Left lung (tissue), 10 donors: ENCODE data around the gene HDHD3. TPM values are rescaled to one million over a fixed set of nuclear protein-coding genes. Genes with fewer than 3 reads are reported as not detected.

ENCODE experiments used
- ATAC-seq: fragments of 200-7000 bp; cut with Tn5 transposase; one replicate; pipeline ENCODE4 v1.9.1; 2020; ENCODE audit warnings: moderate library complexity
- DNase-seq, 4 donors: peaks; one replicate each; pipeline ENCODE4 v3.0.0-alpha.2; 2013 to 2020
- H3K27ac ChIP-seq, 2 donors: fragments of 200-600 bp; sonication (generic) in 1 of 2; one replicate each; pipeline versions ENCODE4 v1.5.0 to v1.8.0; 2020 to 2021
- H3K27me3 ChIP-seq, 2 donors: fragments of 200-600 bp; sonication (generic) in 1 of 2; one replicate each; pipeline versions ENCODE4 v1.5.0 to v1.8.0; 2020 to 2021
- H3K36me3 ChIP-seq, 2 donors: fragments of 200-600 bp; sonication (generic) in 1 of 2; one replicate each; pipeline versions ENCODE4 v1.5.0 to v1.8.0; 2020 to 2021
- H3K4me1 ChIP-seq, 2 donors: fragments of 200-600 bp; one replicate each; pipeline ENCODE4 v1.8.0; 2021
- H3K4me3 ChIP-seq, 2 donors: fragments of 200-600 bp; sonication (generic) in 1 of 2; one replicate each; pipeline versions ENCODE4 v1.5.0 to v1.8.0; 2020 to 2021; ENCODE audit warnings: mild to moderate bottlenecking in 1 of 2
- H3K9me3 ChIP-seq, 2 donors: fragments of 200-600 bp; sonication (generic) in 1 of 2; one replicate each; pipeline versions ENCODE4 v1.5.0 to v1.8.0; 2020 to 2021
- intact Hi-C, 2 donors: fragments of 100-400 bp; cut with DNase I; formaldehyde crosslinking; loops; one replicate each; pipeline versions ENCODE4 v1.11.2 to v1.14.2; 2022
- polyA plus RNA-seq, 6 donors: library from polyadenylated mRNA; unstranded; fragments of 120-200 nt; gene quantifications; one replicate each; pipeline ENCODE4 v1.2.1, GENCODE V29; 2013; ENCODE audit not compliant: insufficient read length in 6 of 6
- total RNA-seq, 2 donors: library from RNA; stranded (reverse); fragmentation: NEBNext Ultra II Directional; extraction: Animal tissue kit (Norgen Biotek cat#: 25700); gene quantifications; one replicate each; pipeline ENCODE4 v1.2.1, GENCODE V29; 2021
- TF ChIP-seq, protein P1 (sequence below), 2 donors: fragments of 200-600 bp; sonication (generic) in 1 of 2; IDR thresholded peaks; one replicate each; pipeline versions ENCODE4 v1.5.0 to v1.8.0; 2021; ENCODE audit warnings: antibody characterized with exemption in 2 of 2
- donor health status: DM: no; HTN: yes; CAD: no.
- donor health status: DM: no; HTN: no; CAD: no.

HDHD3 gene
- total and polyA plus RNA-seq, 8 donors = 12.3 to 19.9 (median 14.9) TPM

DNA sequence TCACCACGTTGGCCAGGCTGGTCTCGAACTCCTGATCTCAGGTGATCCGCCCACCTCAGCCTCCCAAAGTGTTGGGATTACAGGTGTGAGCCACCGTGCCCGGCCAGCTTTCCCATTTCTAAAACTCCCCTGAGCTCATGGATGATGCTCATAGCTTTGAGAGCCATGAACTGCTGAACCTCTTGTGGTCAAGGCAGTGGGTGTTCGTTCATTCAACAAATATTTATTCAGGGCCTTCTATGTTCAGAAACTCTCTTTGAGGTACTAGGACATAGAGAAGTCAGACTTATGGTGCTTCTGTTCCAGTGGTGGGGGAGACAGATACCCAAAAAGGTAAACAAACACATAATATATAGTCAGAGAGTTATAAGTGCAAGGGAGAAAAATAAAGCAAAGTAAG, 24.8 kb downstream of the HDHD3 start:
- no peaks in the 10 kb centered on the region for H3K36me3 ChIP-seq
- ATAC-seq (no peak), DNase-seq (no peak)
- intact Hi-C loops = no loop called here
- peaks cover 12 to 34% of the 10 kb centered on the region in 2 donors for H3K27me3 ChIP-seq
- H3K27ac ChIP-seq = no peak overlapping the region
- no peak overlapping the region for H3K4me3 ChIP-seq
- TF ChIP-seq, protein P1, sequence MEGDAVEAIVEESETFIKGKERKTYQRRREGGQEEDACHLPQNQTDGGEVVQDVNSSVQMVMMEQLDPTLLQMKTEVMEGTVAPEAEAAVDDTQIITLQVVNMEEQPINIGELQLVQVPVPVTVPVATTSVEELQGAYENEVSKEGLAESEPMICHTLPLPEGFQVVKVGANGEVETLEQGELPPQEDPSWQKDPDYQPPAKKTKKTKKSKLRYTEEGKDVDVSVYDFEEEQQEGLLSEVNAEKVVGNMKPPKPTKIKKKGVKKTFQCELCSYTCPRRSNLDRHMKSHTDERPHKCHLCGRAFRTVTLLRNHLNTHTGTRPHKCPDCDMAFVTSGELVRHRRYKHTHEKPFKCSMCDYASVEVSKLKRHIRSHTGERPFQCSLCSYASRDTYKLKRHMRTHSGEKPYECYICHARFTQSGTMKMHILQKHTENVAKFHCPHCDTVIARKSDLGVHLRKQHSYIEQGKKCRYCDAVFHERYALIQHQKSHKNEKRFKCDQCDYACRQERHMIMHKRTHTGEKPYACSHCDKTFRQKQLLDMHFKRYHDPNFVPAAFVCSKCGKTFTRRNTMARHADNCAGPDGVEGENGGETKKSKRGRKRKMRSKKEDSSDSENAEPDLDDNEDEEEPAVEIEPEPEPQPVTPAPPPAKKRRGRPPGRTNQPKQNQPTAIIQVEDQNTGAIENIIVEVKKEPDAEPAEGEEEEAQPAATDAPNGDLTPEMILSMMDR (IDR thresholded peaks at IDR 0.05) = no peak
- H3K9me3 ChIP-seq = no peaks in the 10 kb centered on the region
- H3K4me1 ChIP-seq = peaks cover 6 to 24% of the 10 kb centered on the region in 2 donors

DNA sequence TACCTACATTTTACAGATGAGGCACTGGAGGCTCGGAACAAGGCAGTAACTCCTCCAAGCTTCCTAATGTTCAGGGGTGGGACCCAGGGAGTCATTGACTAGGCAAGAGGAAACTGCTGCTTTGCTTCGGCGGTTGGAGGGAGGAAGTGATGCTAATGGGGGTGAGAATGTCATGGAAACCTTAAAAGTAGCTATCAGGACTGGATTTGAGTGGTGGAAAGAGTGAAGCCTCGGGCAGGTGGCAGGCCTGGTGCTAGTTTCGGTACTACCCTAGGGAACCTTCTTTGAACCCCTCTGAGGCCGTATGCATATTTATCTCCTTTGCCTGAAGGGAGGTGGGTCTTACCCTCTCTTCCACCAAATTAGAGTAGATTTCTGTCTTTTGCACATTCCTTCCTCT, 25.8 kb downstream of the HDHD3 start:
- H3K27me3 ChIP-seq = peaks cover 12 to 34% of the 10 kb centered on the region in 2 donors
- H3K4me3 ChIP-seq = no peak overlapping the region
- no peak overlapping the region for H3K27ac ChIP-seq
- no peak for DNase-seq
- TF ChIP-seq, protein P1 (IDR thresholded peaks at IDR 0.05) = no peak
- H3K36me3 ChIP-seq = no peaks in the 10 kb centered on the region
- peaks cover 6 to 24% of the 10 kb centered on the region in 2 donors for H3K4me1 ChIP-seq
- H3K9me3 ChIP-seq = no peaks in the 10 kb centered on the region
- ATAC-seq = no peak
- intact Hi-C loops = no loop called here

DNA sequence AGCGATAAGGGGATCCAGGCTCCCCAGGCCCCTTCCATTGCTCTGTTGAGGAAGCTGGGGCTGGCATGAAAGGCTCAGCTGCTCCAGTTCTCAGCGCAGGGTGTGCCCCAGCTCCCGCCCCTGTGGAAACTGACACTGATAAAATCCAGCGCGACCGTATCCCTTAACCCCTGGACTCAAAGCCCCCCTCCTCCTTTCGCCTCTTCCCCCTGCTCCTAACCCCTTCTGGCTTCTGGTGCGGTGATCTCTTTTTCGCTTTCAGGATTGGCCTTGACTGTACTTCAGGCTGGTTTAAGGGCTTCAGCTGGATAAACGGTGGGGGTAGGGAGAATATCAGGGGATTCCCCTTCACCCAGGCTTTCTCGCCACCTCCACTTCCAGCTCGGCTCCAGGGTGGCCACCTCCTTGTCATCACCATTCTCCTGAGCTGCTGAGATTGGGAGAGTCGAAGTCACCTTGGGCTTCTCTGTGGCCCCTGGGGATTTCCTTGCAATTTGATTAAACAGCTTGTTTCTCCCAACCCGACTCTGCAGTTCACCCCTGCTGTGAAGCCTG, 26.6 kb downstream of the HDHD3 start:
- Histone ChIP-seq H3K4me3 (peak overlapping the region; percentile 42 to 53), H3K27ac (no peak overlapping the region), H3K27me3 (peaks cover 12 to 34% of the 10 kb centered on the region in 2 donors), H3K36me3 (no peaks in the 10 kb centered on the region), H3K4me1 (peaks cover 6 to 24% of the 10 kb centered on the region in 2 donors), H3K9me3 (no peaks in the 10 kb centered on the region)
- TF ChIP-seq, protein P1 (IDR thresholded peaks at IDR 0.05) = no peak
- intact Hi-C loops = no loop called here
- ATAC-seq = peak; percentile 55
- DNase-seq = no peak

DNA sequence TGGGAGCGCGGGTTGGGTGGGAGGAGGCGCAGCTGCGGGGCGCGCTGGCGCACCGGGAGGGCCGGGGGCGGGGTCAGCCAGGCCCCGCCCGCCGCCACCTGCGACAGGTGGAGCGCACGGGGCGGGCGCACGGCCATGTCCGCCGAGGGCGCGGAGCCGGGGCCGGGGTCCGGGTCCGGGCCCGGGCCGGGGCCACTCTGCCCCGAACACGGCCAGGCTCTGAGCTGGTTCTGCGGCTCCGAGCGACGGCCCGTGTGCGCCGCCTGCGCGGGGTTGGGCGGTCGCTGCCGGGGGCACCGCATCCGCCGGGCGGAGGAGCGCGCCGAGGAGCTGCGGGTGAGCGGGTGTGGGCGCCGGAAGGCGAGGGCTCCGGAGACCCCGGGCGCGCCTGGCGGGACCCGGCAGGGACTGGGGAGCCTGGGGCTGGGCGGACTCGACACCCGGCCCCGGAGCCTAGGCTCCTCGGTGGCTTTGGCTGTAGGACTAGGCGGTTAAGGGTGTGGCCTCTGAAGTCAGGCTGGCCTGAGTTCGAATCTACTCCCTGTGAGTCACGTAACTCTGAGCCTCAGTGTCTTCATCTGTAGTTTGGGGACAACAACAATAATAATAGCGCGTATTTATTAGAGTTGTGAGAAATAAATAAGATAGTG, 27.2 kb downstream of the HDHD3 start, which contains the start of gene BSPRY:
BSPRY (plus strand) TSS at position 97 of the 650 bp plus-strand sequence; CDS start at position 136, 39 bp downstream.
- Histone ChIP-seq H3K4me3 (peak within 1 kb of the TSS; percentile 42 to 53), H3K27me3 (peaks cover 12 to 34% of the 10 kb centered on the region in 2 donors), H3K27ac (peak within 1 kb of the TSS; percentile 19 to 23), H3K4me1 (peaks cover 6 to 24% of the 10 kb centered on the region in 2 donors), H3K36me3 (no peaks in the 10 kb centered on the region), H3K9me3 (no peaks in the 10 kb centered on the region)
- DNase-seq (peak in 2 of 4 donors; percentile 40 to 81), ATAC-seq (peak; percentile 91)
- intact Hi-C loops = no loop called here
- TF ChIP-seq, protein P1 (IDR thresholded peaks at IDR 0.05) = no peak

DNA sequence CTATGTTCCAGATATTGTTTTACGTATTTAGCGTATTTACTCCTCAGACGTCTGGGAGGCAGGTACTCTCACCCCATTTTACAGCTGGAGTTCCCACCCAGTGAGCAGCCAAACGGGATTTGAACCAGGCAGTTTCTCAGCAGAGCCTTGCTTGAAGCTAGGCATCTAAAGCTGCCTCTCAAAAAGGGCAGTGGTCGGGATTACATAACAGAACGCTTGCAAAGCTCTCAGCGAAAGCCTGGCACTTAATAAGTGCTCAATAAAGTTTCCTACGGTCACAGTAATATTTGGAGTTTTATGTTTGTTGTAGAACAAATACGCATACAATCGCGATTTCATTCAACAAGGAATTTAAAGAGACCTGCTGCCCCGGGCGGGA, 27.7 kb downstream of the HDHD3 start:
- TF ChIP-seq, protein P1 (IDR thresholded peaks at IDR 0.05) = no peak
- peak overlapping the region in 1 of 2 donors; percentile 53 for H3K4me3 ChIP-seq
- H3K27ac ChIP-seq = peak overlapping the region in 1 of 2 donors; percentile 19
- no peaks in the 10 kb centered on the region for H3K36me3 ChIP-seq
- intact Hi-C loops = no loop called here
- H3K27me3 ChIP-seq = peaks cover 12 to 34% of the 10 kb centered on the region in 2 donors
- no peaks in the 10 kb centered on the region for H3K9me3 ChIP-seq
- ATAC-seq = peak; percentile 17
- peaks cover 9 to 24% of the 10 kb centered on the region in 2 donors for H3K4me1 ChIP-seq
- no peak for DNase-seq
